B cell (primary cell): Measurements from ENCODE around the gene IFT122. TPM values are rescaled to one million over a fixed set of nuclear protein-coding genes. Genes with fewer than 3 reads are reported as not detected.

Experiments
- ATAC-seq: fragments of 200-7000 bp; cut with Tn5 transposase; one replicate; pipeline ENCODE4 v1.10.0; 2021; ENCODE audit warnings: low read depth, mild to moderate bottlenecking, moderate number of reproducible peaks, moderate library complexity
- CTCF ChIA-PET: fragments of 350-600 bp; sonication (Branson Sonifier 250); formaldehyde crosslinking; loops from one replicate; lab custom pipeline; 2021; ENCODE audit warnings: antibody characterized with exemption, inconsistent platforms; lab: Charles Lee
- POLR2A ChIA-PET: fragments of 350-600 bp; sonication (Branson Sonifier 250); formaldehyde crosslinking; loops from one replicate; lab custom pipeline; 2021; ENCODE audit warnings: antibody characterized with exemption; lab: Charles Lee
- DNase-seq: peaks from one replicate; pipeline ENCODE4 v3.0.0; 2013
- H2AFZ ChIP-seq: 2 replicates; pipeline ENCODE4 v1.6.1; 2012; ENCODE audit warnings: mild to moderate bottlenecking, low read depth, low read length; ENCODE audit not compliant: insufficient read depth, poor library complexity, severe bottlenecking
- H3K27ac ChIP-seq, 2 donors: 1 replicate in 1 of 2; 2 replicates in 1 of 2; pipeline ENCODE4 v1.5.1; 2012 to 2013; ENCODE audit warnings: low read length in 2 of 2, mild to moderate bottlenecking in 2 of 2, moderate library complexity in 1 of 2
- H3K27me3 ChIP-seq, 4 experiments: fragments of 200-600 bp in 1 of 4; sonication (generic) in 1 of 4; replicated peaks in 1 of 4; 1 replicate in 2 of 4; 2 replicates in 2 of 4; pipeline versions ENCODE4 v1.6.1 to v1.7.0; 2013 to 2016; ENCODE audit warnings: low read length in 3 of 4, mild to moderate bottlenecking in 2 of 4, mixed read lengths in 1 of 4, moderate library complexity in 1 of 4; ENCODE audit not compliant: insufficient read depth in 4 of 4, control insufficient read depth in 3 of 4; ENCODE audit errors: control extremely low read depth in 1 of 4
- H3K36me3 ChIP-seq, 2 experiments: replicated peaks in 1 of 2; 1 replicate in 1 of 2; 2 replicates in 1 of 2; pipeline versions ENCODE4 v1.6.1 to v1.7.1; 2013; ENCODE audit warnings: low read length in 1 of 2; ENCODE audit not compliant: insufficient read depth in 2 of 2, control insufficient read depth in 1 of 2; ENCODE audit errors: control extremely low read depth in 1 of 2, extremely low read depth in 1 of 2
- H3K4me1 ChIP-seq, 2 donors: fragments of 200-600 bp in 1 of 2; sonication (generic) in 1 of 2; 1 replicate in 1 of 2; 2 replicates in 1 of 2; pipeline versions ENCODE4 v1.5.1 to v1.6.1; 2013 to 2017; ENCODE audit warnings: low read length in 2 of 2; ENCODE audit not compliant: control insufficient read depth in 2 of 2, insufficient read depth in 2 of 2
- H3K4me2 ChIP-seq: replicated peaks from 2 replicates; pipeline ENCODE3; 2012; ENCODE audit warnings: mild to moderate bottlenecking, low read depth, low read length; ENCODE audit not compliant: poor library complexity, severe bottlenecking
- H3K4me3 ChIP-seq, 5 experiments: fragments of 200-600 bp in 1 of 5; sonication (generic) in 1 of 5; 1 replicate in 3 of 5; 2 replicates in 2 of 5; pipeline versions ENCODE4 v1.5.1 to v1.7.0; 2011 to 2016; ENCODE audit warnings: low read length in 4 of 5, mild to moderate bottlenecking in 4 of 5, low read depth in 2 of 5, control low read depth in 1 of 5, moderate library complexity in 1 of 5; ENCODE audit not compliant: insufficient read depth in 1 of 5; ENCODE audit errors: control extremely low read depth in 1 of 5, extremely low read depth in 1 of 5
- H3K79me2 ChIP-seq: fragments of 200-600 bp; sonication (generic); one replicate; pipeline ENCODE4 v1.6.0; 2016; ENCODE audit warnings: low read length; ENCODE audit not compliant: control insufficient read depth, insufficient read depth
- H3K9ac ChIP-seq: fragments of 200-600 bp; sonication (generic); 2 replicates; pipeline ENCODE4 v1.6.1; 2017; ENCODE audit warnings: mild to moderate bottlenecking, low read length, moderate library complexity
- H3K9me3 ChIP-seq, 3 donors: one replicate each; pipeline versions ENCODE4 v1.6.1 to v1.7.1; 2013; ENCODE audit warnings: low read length in 2 of 3; ENCODE audit not compliant: control insufficient read depth in 2 of 3, insufficient read depth in 1 of 3; ENCODE audit errors: control extremely low read depth in 1 of 3
- H4K20me1 ChIP-seq: 2 replicates; pipeline ENCODE4 v1.6.0; 2012; ENCODE audit warnings: mild to moderate bottlenecking, low read length; ENCODE audit not compliant: insufficient read depth, control insufficient read depth, poor library complexity, severe bottlenecking
- H3K27ac Mint-ChIP-seq: one replicate; pipeline ENCODE4 v1.8.0; 2021; ENCODE audit warnings: mixed read lengths
- H3K27me3 Mint-ChIP-seq: one replicate; pipeline ENCODE4 v1.8.0; 2021; ENCODE audit warnings: mixed read lengths
- H3K4me1 Mint-ChIP-seq: one replicate; pipeline ENCODE4 v1.8.0; 2021; ENCODE audit warnings: mixed read lengths
- H3K4me3 Mint-ChIP-seq: one replicate; pipeline ENCODE4 v1.8.0; 2021; ENCODE audit warnings: mixed read lengths
- H3K9me3 Mint-ChIP-seq: one replicate; pipeline ENCODE4 v1.8.0; 2022; ENCODE audit warnings: mixed read lengths; ENCODE audit not compliant: insufficient read depth
- EZH2 ChIP-seq: IDR thresholded peaks from 2 replicates; pipeline ENCODE4 v1.6.1; 2012; ENCODE audit warnings: borderline replicate concordance, low read depth, mild to moderate bottlenecking, moderate library complexity, low read length; ENCODE audit not compliant: insufficient read depth, poor library complexity, severe bottlenecking
- WGBS: methylation state at CpG from one replicate; pipeline ENCODE4 v1.1.5; 2013; ENCODE audit warnings: missing lambda C conversion rate; ENCODE audit not compliant: insufficient coverage; 5-methylcytosine and 5-hydroxymethylcytosine counted together
- intact Hi-C: fragments of 100-400 bp; cut with micrococcal nuclease; formaldehyde crosslinking; loops from one replicate; pipeline ENCODE4 v1.10.0; 2022
- polyA plus RNA-seq: library from polyadenylated mRNA; depleted of rRNA; stranded (reverse); fragments of >200 nt; gene quantifications from 2 replicates; pipeline ENCODE4 v1.2.3, GENCODE V29; 2012
- total RNA-seq, 2 donors: library from RNA; stranded (reverse); fragments of 120-200 nt in 1 of 2; gene quantifications; 1 replicate in 1 of 2; 2 replicates in 1 of 2; pipeline versions ENCODE4 v1.2.3 to v1.2.4, GENCODE V29; 2013 to 2022
- TF ChIP-seq, protein P1 (sequence below): fragments of 200-600 bp; IDR thresholded peaks from one replicate; pipeline ENCODE4 v1.8.0; 2022; ENCODE audit warnings: antibody characterized with exemption, mild to moderate bottlenecking

Gene IFT122
- total and polyA plus RNA-seq, 2 donors (not counting 1 experiment from before 2014, with no cell fraction given): 14.0 to 34.3 TPM

DNA sequence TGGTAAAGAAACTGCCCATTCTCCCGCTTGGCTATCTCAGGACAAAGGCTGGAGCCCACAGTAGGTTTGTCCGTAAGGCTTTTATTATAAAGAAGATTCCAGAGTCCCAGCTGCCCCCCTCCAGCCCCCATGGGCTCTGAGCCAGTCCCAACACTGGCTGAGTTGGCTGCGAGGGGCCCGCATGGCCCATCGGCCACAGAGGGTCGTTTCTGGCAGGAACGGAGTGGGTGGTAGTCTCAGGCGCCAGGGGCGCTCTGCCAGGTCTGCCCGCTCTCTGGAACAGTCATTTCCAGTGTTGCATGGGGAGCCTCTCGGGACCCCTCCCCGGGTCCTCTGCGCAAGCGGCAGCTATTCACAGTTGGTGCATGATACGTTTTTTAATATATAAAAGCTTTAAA is 115.1 kb downstream of the IFT122 start:
- Histone ChIP-seq H3K4me3 (no peak overlapping the region), H3K4me2 (no peak overlapping the region), H3K27ac (no peak overlapping the region), H3K9me3 (no peaks in the 10 kb centered on the region), H3K27me3 (peaks cover 0 to 34% (median 2%) of the 10 kb centered on the region in 4 experiments), H3K36me3 (no peaks in the 10 kb centered on the region), H3K79me2 (no peaks in the 10 kb centered on the region), H3K9ac (no peak overlapping the region), H3K4me1 (peaks cover 0 to 5% of the 10 kb centered on the region in 2 donors), H4K20me1 (no peaks in the 10 kb centered on the region), H2AFZ (no peak overlapping the region)
- 55% methylated on average over 9 of the region's 15 CpGs for WGBS
- Mint-ChIP-seq H3K9me3 (no peaks in the 10 kb centered on the region), H3K4me1 (peaks cover 11% of the 10 kb centered on the region), H3K27me3 (peaks cover 16% of the 10 kb centered on the region), H3K27ac (no peak overlapping the region), H3K4me3 (no peak overlapping the region)
- DNase-seq (no peak), ATAC-seq (no peak)
- POLR2A ChIA-PET: no interaction called here
- TF ChIP-seq, protein P1, sequence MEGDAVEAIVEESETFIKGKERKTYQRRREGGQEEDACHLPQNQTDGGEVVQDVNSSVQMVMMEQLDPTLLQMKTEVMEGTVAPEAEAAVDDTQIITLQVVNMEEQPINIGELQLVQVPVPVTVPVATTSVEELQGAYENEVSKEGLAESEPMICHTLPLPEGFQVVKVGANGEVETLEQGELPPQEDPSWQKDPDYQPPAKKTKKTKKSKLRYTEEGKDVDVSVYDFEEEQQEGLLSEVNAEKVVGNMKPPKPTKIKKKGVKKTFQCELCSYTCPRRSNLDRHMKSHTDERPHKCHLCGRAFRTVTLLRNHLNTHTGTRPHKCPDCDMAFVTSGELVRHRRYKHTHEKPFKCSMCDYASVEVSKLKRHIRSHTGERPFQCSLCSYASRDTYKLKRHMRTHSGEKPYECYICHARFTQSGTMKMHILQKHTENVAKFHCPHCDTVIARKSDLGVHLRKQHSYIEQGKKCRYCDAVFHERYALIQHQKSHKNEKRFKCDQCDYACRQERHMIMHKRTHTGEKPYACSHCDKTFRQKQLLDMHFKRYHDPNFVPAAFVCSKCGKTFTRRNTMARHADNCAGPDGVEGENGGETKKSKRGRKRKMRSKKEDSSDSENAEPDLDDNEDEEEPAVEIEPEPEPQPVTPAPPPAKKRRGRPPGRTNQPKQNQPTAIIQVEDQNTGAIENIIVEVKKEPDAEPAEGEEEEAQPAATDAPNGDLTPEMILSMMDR: no peak
- no peak for TF ChIP-seq EZH2
- CTCF ChIA-PET: interaction anchor here (1.4 to 1.6 kb wide), 2 partner anchors 72 to 270 kb away, joined by 4 read pairs; no protein-coding TSS in a partner anchor
- intact Hi-C loops: no loop called here

DNA sequence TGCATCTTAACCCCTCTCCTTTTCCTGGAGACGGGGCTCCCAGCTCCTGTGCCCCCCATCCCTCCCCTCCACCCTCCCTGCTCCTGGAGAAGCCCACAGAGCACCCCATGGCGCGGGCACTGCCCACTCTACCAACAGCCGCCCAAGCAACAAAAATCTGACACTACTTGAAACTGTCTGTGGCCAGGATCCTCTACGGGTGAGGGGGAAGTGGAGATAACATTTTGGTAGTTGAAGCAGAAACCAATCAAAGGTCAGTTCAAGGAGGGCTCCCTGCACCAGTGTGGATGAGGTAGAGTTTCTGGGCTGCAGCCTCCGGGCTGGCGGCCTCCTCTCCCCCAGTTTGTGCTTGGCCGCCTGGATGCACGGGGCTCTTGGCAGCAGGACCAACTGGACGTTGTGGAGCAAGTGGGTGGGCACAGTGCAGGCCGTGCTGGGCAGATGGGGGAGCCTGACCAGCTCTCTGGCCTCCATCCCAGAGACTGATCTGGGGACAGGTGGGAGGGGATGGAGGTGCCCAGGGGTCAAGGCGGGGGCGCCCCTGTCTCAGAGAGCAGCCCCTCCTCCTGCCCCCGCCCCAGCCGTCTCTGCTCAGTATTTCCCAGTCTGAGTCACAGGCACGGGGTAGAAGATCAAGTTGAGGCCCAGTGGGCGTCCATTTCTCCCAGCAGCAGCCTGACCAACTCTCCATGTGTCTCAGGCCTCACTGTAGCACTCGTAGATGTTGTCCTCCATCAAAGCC is 115.8 kb downstream of the IFT122 start:
- intact Hi-C loops: no loop called here
- peaks cover 16% of the 10 kb centered on the region for H3K27me3 Mint-ChIP-seq
- ChIA-PET POLR2A (no interaction called here), CTCF (no interaction called here)
- H3K4me3 Mint-ChIP-seq: no peak overlapping the region
- Histone ChIP-seq H3K27me3 (peaks cover 0 to 34% (median 2%) of the 10 kb centered on the region in 4 experiments), H2AFZ (no peak overlapping the region), H3K4me2 (no peak overlapping the region), H3K9me3 (no peaks in the 10 kb centered on the region), H3K27ac (no peak overlapping the region), H3K36me3 (no peaks in the 10 kb centered on the region), H3K4me3 (no peak overlapping the region), H4K20me1 (no peaks in the 10 kb centered on the region), H3K79me2 (no peaks in the 10 kb centered on the region), H3K9ac (no peak overlapping the region), H3K4me1 (peaks cover 0 to 5% of the 10 kb centered on the region in 2 donors)
- ATAC-seq (no peak), DNase-seq (no peak)
- 73% methylated on average over 10 of the region's 18 CpGs for WGBS
- TF ChIP-seq, protein P1: no peak
- no peak for TF ChIP-seq EZH2
- no peaks in the 10 kb centered on the region for H3K9me3 Mint-ChIP-seq
- no peak overlapping the region for H3K27ac Mint-ChIP-seq
- H3K4me1 Mint-ChIP-seq: peaks cover 11% of the 10 kb centered on the region
